SU-DHL-6 (cell line): ENCODE results near the gene PRKN.
"Not testable (repeated sequence)": the region's sequence is repeated elsewhere in the genome, so short reads cannot be mapped to it uniquely, and the experiment has no call there.

Source experiments
- H2AFZ ChIP-seq: fragments of 200-600 bp; sonication (generic); 2 replicates; pipeline ENCODE4 v1.6.1; 2014; ENCODE audit warnings: low read depth, mild to moderate bottlenecking, moderate library complexity, mixed read lengths, antibody characterized with exemption, low read length; ENCODE audit not compliant: severe bottlenecking
- H3F3A ChIP-seq: fragments of 200-600 bp; shearing (Covaris generic); 2 replicates; pipeline ENCODE4 v1.6.0; 2016; ENCODE audit warnings: antibody characterized with exemption, mild to moderate bottlenecking; ENCODE audit not compliant: insufficient read depth
- H3K27ac ChIP-seq: fragments of 200-600 bp; sonication (generic); 2 replicates; pipeline ENCODE4 v1.5.1; 2016; ENCODE audit warnings: low read depth, mild to moderate bottlenecking, low read length, moderate library complexity, mixed read lengths
- H3K27me3 ChIP-seq: fragments of 200-600 bp; sonication (generic), shearing (Covaris generic); 2 replicates; pipeline ENCODE4 v1.6.0; 2014; ENCODE audit warnings: mild to moderate bottlenecking, low read length
- H3K36me3 ChIP-seq: fragments of 200-600 bp; sonication (generic); 2 replicates; pipeline ENCODE4 v1.6.1; 2014; ENCODE audit warnings: mild to moderate bottlenecking, low read length, mixed read lengths
- H3K4me2 ChIP-seq: fragments of 300-600, 200-600 bp; shearing (Covaris generic), sonication (generic); 2 replicates; pipeline ENCODE4 v1.6.0; 2014; ENCODE audit warnings: low read length, low read depth, mild to moderate bottlenecking; ENCODE audit not compliant: poor library complexity, severe bottlenecking
- H3K4me3 ChIP-seq: fragments of 200-600 bp; sonication (generic); 2 replicates; pipeline ENCODE4 v1.5.1; 2014; ENCODE audit warnings: antibody characterized with exemption, low read length, mild to moderate bottlenecking, mixed read lengths; ENCODE audit not compliant: insufficient read depth, poor library complexity, severe bottlenecking
- H3K79me2 ChIP-seq: fragments of 200-600 bp; sonication (generic); 2 replicates; pipeline ENCODE4 v1.6.1; 2014; ENCODE audit warnings: mild to moderate bottlenecking, low read length, moderate library complexity; ENCODE audit not compliant: insufficient read depth
- H3K9ac ChIP-seq: fragments of 200-600 bp; sonication (generic); 2 replicates; pipeline ENCODE4 v1.7.0; 2014; ENCODE audit warnings: mild to moderate bottlenecking, low read length
- H3K9me2 ChIP-seq: fragments of 200-600 bp; sonication (generic); replicated peaks from 2 replicates; pipeline ENCODE4 v1.6.1; 2014; ENCODE audit warnings: low read length; ENCODE audit not compliant: insufficient read depth
- H3K9me3 ChIP-seq: fragments of 200-600 bp; sonication (generic); 2 replicates; pipeline ENCODE4 v1.6.1; 2014; ENCODE audit warnings: low read length, mixed read lengths; ENCODE audit not compliant: insufficient read depth
- H4K20me1 ChIP-seq: fragments of 200-600 bp; sonication (generic); 2 replicates; pipeline ENCODE4 v1.6.1; 2014; ENCODE audit warnings: low read depth, mild to moderate bottlenecking, antibody characterized with exemption, low read length, moderate library complexity, mixed read lengths
- EZH2phosphoT487 ChIP-seq: fragments of 200-600 bp; sonication (generic), shearing (Covaris generic); conservative IDR thresholded peaks from 2 replicates; pipeline ENCODE4 v1.6.1; 2018; ENCODE audit warnings: mild to moderate bottlenecking, antibody characterized with exemption, low read length, moderate library complexity, mixed read lengths
- TF ChIP-seq, protein P1 (sequence below): fragments of 200-600 bp; sonication (generic); IDR thresholded peaks from one replicate; pipeline ENCODE4 v1.5.1; 2017; ENCODE audit warnings: antibody characterized with exemption, mild to moderate bottlenecking, low read length, moderate library complexity; ENCODE audit not compliant: insufficient read depth, poor library complexity, severe bottlenecking

The PRKN gene

DNA sequence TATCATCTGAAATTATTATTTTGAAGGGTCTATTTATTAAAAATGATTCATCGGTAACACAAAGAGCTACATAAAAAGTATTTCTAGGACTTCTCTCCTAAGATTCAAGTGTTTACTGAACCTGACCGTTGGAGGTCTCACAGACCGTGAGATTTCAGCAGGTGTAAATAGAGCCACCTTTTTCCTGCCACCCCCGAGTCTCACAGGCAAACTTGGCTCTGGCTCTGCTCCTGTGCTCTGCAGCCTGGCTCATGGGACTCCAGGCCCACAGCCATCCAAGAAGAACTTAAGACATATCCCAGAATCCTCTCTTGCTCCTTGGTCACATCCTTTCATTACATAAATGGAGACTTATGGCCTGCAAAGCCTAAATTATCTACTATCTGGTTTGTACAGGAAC lies 1385.9 kb downstream of the PRKN start:
- TF ChIP-seq EZH2phosphoT487, result no peak
- TF ChIP-seq, protein P1, sequence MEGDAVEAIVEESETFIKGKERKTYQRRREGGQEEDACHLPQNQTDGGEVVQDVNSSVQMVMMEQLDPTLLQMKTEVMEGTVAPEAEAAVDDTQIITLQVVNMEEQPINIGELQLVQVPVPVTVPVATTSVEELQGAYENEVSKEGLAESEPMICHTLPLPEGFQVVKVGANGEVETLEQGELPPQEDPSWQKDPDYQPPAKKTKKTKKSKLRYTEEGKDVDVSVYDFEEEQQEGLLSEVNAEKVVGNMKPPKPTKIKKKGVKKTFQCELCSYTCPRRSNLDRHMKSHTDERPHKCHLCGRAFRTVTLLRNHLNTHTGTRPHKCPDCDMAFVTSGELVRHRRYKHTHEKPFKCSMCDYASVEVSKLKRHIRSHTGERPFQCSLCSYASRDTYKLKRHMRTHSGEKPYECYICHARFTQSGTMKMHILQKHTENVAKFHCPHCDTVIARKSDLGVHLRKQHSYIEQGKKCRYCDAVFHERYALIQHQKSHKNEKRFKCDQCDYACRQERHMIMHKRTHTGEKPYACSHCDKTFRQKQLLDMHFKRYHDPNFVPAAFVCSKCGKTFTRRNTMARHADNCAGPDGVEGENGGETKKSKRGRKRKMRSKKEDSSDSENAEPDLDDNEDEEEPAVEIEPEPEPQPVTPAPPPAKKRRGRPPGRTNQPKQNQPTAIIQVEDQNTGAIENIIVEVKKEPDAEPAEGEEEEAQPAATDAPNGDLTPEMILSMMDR, result no peak
- Histone ChIP-seq H3F3A (no peaks in the 10 kb centered on the region), H3K27ac (no peak overlapping the region), H3K36me3 (no peaks in the 10 kb centered on the region), H3K4me2 (no peak overlapping the region), H3K4me3 (no peak overlapping the region), H4K20me1 (no peaks in the 10 kb centered on the region), H3K9ac (no peak overlapping the region), H3K9me3 (no peaks in the 10 kb centered on the region), H3K9me2 (no peaks in the 10 kb centered on the region), H3K27me3 (no peaks in the 10 kb centered on the region), H2AFZ (no peak overlapping the region), H3K79me2 (no peaks in the 10 kb centered on the region)

DNA sequence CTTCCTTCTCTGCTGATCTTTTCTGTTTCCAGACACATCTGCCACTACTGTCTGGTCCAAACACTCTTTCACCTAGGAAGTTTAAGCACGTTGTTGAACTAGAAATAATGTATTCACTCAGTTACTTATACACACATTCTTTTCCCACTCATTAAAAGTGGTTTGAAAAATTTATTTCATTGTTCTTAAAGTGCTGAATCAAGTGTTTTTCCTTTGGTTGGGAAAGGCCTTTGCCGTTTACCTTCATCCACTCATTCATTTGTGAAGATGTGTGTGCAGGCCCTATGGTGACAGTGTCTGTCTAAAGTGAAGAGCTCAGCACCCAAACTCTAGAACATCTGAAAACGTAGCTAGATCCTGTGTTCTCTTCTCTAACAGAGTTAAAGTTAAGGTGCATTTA lies 1389.6 kb downstream of the PRKN start:
- TF ChIP-seq, protein P1, result no peak
- no peak for TF ChIP-seq EZH2phosphoT487
- no peak overlapping the region for H3K27ac ChIP-seq
- H3K36me3 ChIP-seq, result no peaks in the 10 kb centered on the region
- no peaks in the 10 kb centered on the region for H3K9me3 ChIP-seq
- no peaks in the 10 kb centered on the region for H3K79me2 ChIP-seq
- H3K9me2 ChIP-seq, result no peaks in the 10 kb centered on the region
- no peaks in the 10 kb centered on the region for H3K27me3 ChIP-seq
- H3K4me2 ChIP-seq, result no peak overlapping the region
- no peak overlapping the region for H3K9ac ChIP-seq
- H2AFZ ChIP-seq, result no peak overlapping the region
- no peak overlapping the region for H3K4me3 ChIP-seq
- H3F3A ChIP-seq, result no peaks in the 10 kb centered on the region
- no peaks in the 10 kb centered on the region for H4K20me1 ChIP-seq

DNA sequence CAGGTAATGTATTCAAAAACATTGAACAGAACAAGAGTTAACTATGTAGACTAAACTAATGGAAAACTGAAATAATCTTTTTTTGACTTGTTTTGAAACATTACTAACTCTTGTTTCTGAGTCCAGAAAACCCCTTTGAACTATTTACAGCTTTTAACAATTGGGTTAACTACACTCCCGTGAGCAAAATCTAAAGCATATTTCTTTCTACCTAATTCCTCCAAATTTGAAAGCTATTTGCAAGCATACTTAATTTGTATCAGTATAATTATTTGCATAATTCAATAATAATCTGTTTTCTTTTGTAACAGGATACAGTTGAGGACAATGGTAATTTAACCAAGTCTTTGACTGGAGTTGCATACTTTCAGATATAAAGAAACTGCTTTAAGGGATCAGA lies 1391.1 kb downstream of the PRKN start:
- Histone ChIP-seq H3K4me3 (no peak overlapping the region), H3K36me3 (no peaks in the 10 kb centered on the region), H3K9me2 (no peaks in the 10 kb centered on the region), H3K9me3 (no peaks in the 10 kb centered on the region), H3F3A (no peaks in the 10 kb centered on the region), H3K4me2 (no peak overlapping the region), H3K27ac (no peak overlapping the region), H2AFZ (no peak overlapping the region), H3K27me3 (no peaks in the 10 kb centered on the region), H3K9ac (no peak overlapping the region), H4K20me1 (no peaks in the 10 kb centered on the region), H3K79me2 (no peaks in the 10 kb centered on the region)
- TF ChIP-seq, protein P1, result no peak
- TF ChIP-seq EZH2phosphoT487, result no peak

DNA sequence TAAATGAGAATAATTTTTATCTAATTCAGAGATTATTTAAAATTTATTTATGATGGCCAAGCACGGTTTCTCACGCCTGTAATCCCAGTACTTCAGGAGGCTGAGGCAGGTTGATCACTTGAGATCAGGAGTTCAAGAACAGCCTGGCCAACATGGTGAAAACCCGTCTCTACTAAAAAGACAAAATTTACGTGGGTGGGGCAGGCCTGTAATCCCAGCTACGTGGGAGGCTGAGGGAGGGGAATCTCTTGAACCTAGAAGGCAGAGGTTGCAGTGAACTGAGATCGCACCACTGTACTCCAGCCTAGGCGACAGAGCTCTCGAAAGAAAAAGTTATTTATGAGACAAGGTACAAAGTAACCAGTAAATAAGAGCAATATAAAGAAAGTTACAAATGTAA lies 1394.2 kb downstream of the PRKN start:
- TF ChIP-seq EZH2phosphoT487, result no peak
- TF ChIP-seq, protein P1, result no peak
- Histone ChIP-seq H3K9me3 (no peaks in the 10 kb centered on the region), H3K4me2 (no peak overlapping the region)

DNA sequence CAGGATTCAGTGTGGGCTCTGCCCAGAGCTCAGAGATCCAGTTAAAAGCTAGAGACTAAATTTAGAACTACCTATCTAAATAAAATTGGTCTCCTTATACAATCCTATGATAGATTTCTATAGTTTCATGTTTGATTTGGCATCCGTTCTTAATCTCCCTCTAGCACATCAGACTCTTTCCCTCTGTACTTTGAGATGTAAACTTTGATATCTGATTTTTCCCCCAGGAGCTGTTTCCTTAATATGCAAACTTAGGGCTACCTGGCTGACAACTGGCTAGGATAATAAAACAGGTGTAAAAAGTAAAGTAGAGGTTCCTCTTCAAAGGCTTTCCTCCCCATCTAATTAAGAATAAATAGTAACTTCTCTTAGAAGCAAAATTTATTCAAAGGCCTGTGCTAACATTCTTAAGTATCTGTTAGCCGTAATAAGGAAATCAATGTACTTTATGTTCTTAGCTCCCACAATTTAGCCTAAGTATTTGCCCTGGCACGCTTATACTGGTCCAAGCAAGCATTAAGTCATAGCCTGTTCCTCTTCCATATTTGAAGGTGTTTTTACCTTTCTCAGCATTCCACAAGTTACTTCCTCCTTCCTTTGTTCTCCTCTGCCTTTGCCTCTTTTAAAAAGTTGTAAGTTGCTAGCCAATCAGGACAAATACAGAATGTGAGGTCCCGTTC lies 1396.0 kb downstream of the PRKN start:
- H2AFZ ChIP-seq, H3K9me2 ChIP-seq, H3K79me2 ChIP-seq, H3K9me3 ChIP-seq, H3K4me2 ChIP-seq, H3K4me3 ChIP-seq, H3K9ac ChIP-seq, H3F3A ChIP-seq, H3K27me3 ChIP-seq, H3K36me3 ChIP-seq, H4K20me1 ChIP-seq, H3K27ac ChIP-seq: not testable (repeated sequence)

More for the DNA sequence above, 1394.2 kb downstream of the PRKN start:
- Histone ChIP-seq H3K27me3 (no peaks in the 10 kb centered on the region), H3K4me3 (no peak overlapping the region), H3K36me3 (no peaks in the 10 kb centered on the region), H2AFZ (no peak overlapping the region), H3K27ac (no peak overlapping the region), H3K79me2 (no peaks in the 10 kb centered on the region), H3K9me2 (no peaks in the 10 kb centered on the region), H4K20me1 (no peaks in the 10 kb centered on the region), H3F3A (no peaks in the 10 kb centered on the region), H3K9ac (no peak overlapping the region)
